C4-2B (cell line): ENCODE results near the gene TRIP4.
A peak's percentile ranks its signal among the peaks of the same experiment; 100 is the strongest.

Source experiments
- H3K27ac ChIP-seq: fragments of 450-650 bp; 2 replicates; pipeline ENCODE4 v1.5.1; 2017
- ZFX ChIP-seq: fragments of 450-650 bp; IDR thresholded peaks from 2 replicates; pipeline ENCODE4 v1.6.1; 2017
- TF ChIP-seq, protein P1 (sequence below): fragments of 450-650 bp; conservative IDR thresholded peaks from 2 replicates; pipeline ENCODE4 v1.5.1; 2017; ENCODE audit warnings: mild to moderate bottlenecking

The TRIP4 gene

DNA sequence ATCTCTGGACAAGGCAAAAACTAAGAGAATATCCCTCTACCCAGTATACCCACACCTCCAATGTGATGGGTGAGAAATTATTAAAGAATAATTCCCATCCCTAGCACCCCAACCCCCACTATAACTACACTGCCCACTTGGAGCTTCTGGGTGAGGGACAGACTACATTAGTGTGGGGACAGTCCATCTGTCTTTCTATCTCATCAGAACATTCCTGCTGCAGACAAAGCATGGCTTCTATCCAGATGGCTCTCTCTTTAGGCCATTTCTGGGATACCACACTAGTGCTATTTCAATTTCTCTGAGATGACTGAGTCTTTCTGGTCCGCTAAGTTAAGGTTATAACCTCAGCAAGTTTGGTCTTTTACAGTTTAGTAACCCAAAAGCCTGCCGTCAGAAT lies 38.3 kb upstream of the TRIP4 start:
- H3K27ac ChIP-seq, result no peak overlapping the region
- TF ChIP-seq ZFX, result no peak
- TF ChIP-seq, protein P1, sequence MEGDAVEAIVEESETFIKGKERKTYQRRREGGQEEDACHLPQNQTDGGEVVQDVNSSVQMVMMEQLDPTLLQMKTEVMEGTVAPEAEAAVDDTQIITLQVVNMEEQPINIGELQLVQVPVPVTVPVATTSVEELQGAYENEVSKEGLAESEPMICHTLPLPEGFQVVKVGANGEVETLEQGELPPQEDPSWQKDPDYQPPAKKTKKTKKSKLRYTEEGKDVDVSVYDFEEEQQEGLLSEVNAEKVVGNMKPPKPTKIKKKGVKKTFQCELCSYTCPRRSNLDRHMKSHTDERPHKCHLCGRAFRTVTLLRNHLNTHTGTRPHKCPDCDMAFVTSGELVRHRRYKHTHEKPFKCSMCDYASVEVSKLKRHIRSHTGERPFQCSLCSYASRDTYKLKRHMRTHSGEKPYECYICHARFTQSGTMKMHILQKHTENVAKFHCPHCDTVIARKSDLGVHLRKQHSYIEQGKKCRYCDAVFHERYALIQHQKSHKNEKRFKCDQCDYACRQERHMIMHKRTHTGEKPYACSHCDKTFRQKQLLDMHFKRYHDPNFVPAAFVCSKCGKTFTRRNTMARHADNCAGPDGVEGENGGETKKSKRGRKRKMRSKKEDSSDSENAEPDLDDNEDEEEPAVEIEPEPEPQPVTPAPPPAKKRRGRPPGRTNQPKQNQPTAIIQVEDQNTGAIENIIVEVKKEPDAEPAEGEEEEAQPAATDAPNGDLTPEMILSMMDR, result no peak

DNA sequence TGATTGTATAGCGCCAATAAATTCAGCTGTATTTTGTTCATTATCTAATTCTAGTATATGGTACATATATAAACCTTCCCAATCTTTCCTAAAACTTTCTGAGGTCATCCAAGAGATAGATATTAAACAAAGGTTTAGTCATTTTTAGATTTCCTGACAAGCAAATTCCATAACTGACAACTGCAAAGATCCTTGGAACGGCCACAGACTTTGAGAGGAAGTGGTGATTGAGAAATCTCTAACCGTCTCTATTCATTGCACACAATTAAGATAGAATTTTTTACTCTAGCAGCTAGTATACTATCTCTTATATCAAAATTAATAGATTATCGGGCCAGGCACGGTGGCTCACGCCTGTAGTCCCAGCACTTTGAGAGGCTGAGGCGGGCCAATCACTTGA lies 36.4 kb upstream of the TRIP4 start:
- no peak overlapping the region for H3K27ac ChIP-seq
- TF ChIP-seq, protein P1, result no peak
- no peak for TF ChIP-seq ZFX

DNA sequence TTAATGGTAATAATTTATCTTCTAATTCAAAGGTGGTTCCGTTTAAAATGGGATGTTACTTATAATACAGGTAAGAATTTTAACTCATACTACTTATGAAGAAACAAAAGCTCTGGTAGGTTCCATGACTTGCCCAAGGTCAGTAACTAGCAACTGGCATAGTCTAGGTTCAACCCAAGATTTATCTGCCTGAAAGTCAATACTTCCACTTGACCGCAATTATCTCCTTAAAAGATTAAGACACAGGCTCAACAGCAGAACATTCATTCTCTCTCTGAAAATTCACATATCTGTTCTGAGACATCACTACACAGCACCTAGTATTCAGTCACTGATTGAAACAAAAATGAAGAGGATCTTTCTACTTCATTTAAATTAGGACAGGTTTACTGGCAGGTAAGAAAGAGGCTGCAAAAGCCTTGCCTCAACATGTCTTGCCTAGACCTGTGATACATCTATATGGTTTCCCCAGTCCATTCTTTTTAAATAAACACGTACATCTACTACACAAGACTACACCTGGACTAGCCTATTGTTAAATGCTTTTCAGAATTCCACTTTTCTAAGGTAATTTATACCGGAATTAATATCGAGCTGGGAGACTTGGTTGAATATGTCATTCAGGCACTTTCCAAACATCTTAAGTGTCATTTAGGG lies 32.8 kb upstream of the TRIP4 start:
- H3K27ac ChIP-seq, result peak overlapping the region; percentile 68
- TF ChIP-seq, protein P1, result no peak
- TF ChIP-seq ZFX, result no peak

DNA sequence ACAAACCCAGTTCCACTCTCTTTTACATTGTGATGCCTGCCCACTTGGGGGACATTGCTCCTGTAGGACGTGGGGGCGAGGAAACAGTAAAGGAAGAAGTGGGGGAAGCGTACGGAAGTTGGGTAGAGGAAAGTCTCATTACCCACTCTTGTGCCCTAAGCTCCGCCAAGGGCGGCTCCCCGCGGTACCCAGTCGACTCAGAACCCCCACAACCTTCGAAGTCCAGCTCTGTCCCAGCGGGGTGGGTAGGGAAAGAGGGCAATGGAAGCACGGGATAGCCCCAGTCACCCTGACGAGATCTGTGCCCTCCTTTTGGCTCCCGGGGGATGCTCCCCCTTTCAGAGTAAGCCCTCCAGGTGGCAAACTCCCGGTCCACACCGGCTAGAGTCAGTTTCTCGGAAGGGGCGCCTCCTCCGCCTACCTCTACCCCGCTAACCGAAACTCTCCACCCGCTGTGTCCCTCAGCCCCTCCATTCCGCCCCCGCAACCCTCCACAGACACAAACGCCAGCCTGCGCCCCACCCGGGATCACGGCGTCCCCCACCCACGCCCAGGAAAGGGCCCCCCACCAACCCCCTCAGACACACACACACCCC lies 32.2 kb upstream of the TRIP4 start:
- no peak for TF ChIP-seq ZFX
- H3K27ac ChIP-seq, result peak overlapping the region; percentile 68

DNA sequence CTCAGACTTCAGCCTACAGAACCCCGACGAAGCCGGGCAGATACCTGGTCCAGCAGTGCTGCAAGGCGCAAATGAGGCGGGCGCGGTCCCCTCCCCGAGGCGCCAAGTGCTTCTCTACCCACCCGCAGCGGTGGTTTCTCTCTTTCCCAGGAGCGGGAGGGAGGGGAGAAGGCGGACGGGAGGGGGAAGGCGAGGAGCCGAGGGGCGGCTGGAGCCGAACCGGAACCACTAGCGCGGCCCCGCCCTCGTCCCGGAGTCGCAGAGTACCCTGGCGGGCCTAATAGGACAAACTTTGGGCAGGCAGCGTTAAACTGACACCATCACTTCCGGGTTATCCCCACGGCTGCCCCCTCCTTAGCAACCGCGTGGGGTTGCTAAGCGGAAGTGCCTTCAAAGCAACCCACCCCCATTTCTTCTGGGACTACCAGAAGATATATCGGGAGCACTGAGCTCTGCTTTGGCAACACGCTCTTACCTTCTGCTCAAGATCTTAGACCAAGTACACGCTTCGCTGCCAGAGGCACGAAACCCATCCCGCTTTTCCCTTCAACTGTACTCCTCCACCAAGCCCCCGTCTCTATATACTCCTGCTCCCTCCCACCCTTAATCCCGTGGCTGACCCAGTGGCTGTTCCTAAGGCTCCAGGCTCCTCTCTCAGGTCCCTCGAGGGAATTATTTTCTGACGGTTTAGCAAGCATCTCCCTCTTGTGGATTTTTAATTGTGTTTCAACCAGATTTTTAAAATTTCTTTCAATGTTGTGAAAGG lies 31.5 kb upstream of the TRIP4 start, which contains the start of gene CSNK1G1:
CSNK1G1 (minus strand) TSS at position 230 of the 766 bp plus-strand sequence. CDS start 55,674 bp downstream, outside the sequence.
- TF ChIP-seq, protein P1, result peak; percentile 53
- no peak for TF ChIP-seq ZFX
- peak within 1 kb of the TSS; percentile 68 for H3K27ac ChIP-seq

DNA sequence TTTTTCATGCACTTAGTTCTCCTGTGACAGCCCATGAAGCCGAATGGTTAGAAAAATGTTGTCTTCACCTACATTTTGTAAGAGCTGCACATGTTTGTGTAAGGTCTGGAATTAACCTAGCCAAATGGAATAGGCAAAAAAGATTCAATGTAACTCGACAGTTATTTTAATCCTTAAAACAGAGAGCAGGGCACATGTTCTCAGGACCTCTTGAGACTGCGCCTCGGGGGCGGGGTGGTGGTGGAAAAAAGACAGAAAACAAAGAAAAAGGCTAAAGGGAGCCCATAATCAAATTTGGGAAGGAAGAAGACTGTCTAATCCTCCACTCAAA lies 31.0 kb upstream of the TRIP4 start:
- TF ChIP-seq, protein P1, result no peak
- no peak for TF ChIP-seq ZFX
- peak overlapping the region; percentile 68 for H3K27ac ChIP-seq

DNA sequence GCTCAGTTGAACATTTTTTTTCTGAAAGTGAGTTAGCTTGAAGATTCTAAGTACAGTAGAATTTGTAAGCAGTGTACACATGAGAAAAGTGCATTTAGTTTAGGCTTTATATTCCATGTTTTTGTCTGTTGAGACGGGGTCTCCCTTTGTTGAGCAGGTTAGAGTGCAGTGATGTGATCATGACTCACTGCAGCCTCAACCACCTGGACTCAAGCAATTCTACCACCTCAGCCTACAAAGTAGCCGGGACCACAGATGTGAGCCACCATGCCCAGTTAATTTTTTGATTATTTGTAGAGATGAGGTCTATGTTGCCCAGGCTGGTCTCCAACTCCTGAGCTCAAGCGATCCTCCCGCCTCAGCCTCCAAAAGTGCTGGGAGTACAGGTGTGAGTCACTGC lies 26.4 kb upstream of the TRIP4 start:
- H3K27ac ChIP-seq, result no peak overlapping the region
- TF ChIP-seq, protein P1, result no peak
- TF ChIP-seq ZFX, result no peak
